Measurements from ENCODE around the gene MSX1. TPM values are rescaled to one million over a fixed set of nuclear protein-coding genes. Genes with fewer than 3 reads are reported as not detected.

The MSX1 gene
- total RNA-seq, 5 donors from 2014 or later (not counting 1 experiment from before 2014, with no cell fraction given) = not detected

- Mint-ChIP-seq H3K27ac (no peak overlapping the region), H3K9me3 (peaks cover 0 to 13% (median 3%) of the 10 kb centered on the region in 3 donors), H3K4me1 (peaks cover 0 to 3% (median 0%) of the 10 kb centered on the region in 3 donors), H3K27me3 (peaks cover 18 to 24% of the 10 kb centered on the region in 2 donors), H3K4me3 (no peak overlapping the region), H3K36me3 (no peaks in the 10 kb centered on the region)
- Histone ChIP-seq H3K4me1 (ENCODE audit: control insufficient read depth in 1 of 2, extremely low read depth in 1 of 2, insufficient read depth in 2 of 2, low read length in 2 of 2) (peaks cover 0 to 8% of the 10 kb centered on the region in 2 experiments), H3K27me3 (replicated peaks in 1 of 2; ENCODE audit: control insufficient read depth in 2 of 2, extremely low read depth in 1 of 2, insufficient read depth in 2 of 2, low read length in 1 of 2) (peaks cover 0 to 43% of the 10 kb centered on the region in 2 experiments), H3K4me3 (ENCODE audit: control insufficient read depth in 1 of 2, extremely low read depth in 1 of 2, low read length in 1 of 2) (no peak overlapping the region), H3K9me3 (no peaks in the 10 kb centered on the region), H3K36me3 (ENCODE audit: control insufficient read depth in 2 of 2, extremely low read depth in 1 of 2, insufficient read depth in 1 of 2, low read length in 1 of 2) (no peaks in the 10 kb centered on the region), H3K27ac (ENCODE audit: low read length) (no peak overlapping the region)
- ChIA-PET CTCF (interaction anchor here in 1 of 2 donors (0.5 kb wide), 1 partner anchor 11 kb away, joined by 4 read pairs; no protein-coding TSS in a partner anchor), POLR2A (no interaction called here)
- 71% methylated on average over 12 of the region's 16 CpGs for WGBS (ENCODE audit: insufficient coverage)
- no peak for DNase-seq
- no peak for ATAC-seq (replicated peaks in 1 of 4)
Observed at GRCh38 chr4:4838936-4839810, 20.3 kb upstream of the MSX1 start.

GRCh38 chr4:4840351-4840750 lies 19.1 kb upstream of the MSX1 start:
- Mint-ChIP-seq H3K27me3 (peaks cover 24 to 26% of the 10 kb centered on the region in 2 donors), H3K4me3 (no peak overlapping the region), H3K27ac (no peak overlapping the region), H3K4me1 (peaks cover 0 to 3% (median 0%) of the 10 kb centered on the region in 3 donors), H3K36me3 (no peaks in the 10 kb centered on the region), H3K9me3 (peaks cover 0 to 1% (median under 1%) of the 10 kb centered on the region in 3 donors)
- DNase-seq (no peak), ATAC-seq (replicated peaks in 1 of 4) (no peak)
- H3K27me3 ChIP-seq (replicated peaks in 1 of 2; ENCODE audit: control insufficient read depth in 2 of 2, extremely low read depth in 1 of 2, insufficient read depth in 2 of 2, low read length in 1 of 2) = peaks cover 0 to 50% of the 10 kb centered on the region in 2 experiments
- no peaks in the 10 kb centered on the region for H3K9me3 ChIP-seq
- ChIA-PET CTCF (no interaction called here), POLR2A (interaction anchor here in 1 of 2 donors (0.6 kb wide), 1 partner anchor 22 kb away, joined by 3 read pairs; no protein-coding TSS in a partner anchor)
- WGBS (ENCODE audit: insufficient coverage) = 44% methylated on average over 6 of the region's 9 CpGs
- peaks cover 0 to 8% of the 10 kb centered on the region in 2 experiments for H3K4me1 ChIP-seq (ENCODE audit: control insufficient read depth in 1 of 2, extremely low read depth in 1 of 2, insufficient read depth in 2 of 2, low read length in 2 of 2)
- H3K4me3 ChIP-seq (ENCODE audit: control insufficient read depth in 1 of 2, extremely low read depth in 1 of 2, low read length in 1 of 2) = no peak overlapping the region
- H3K27ac ChIP-seq (ENCODE audit: low read length) = no peak overlapping the region
- no peaks in the 10 kb centered on the region for H3K36me3 ChIP-seq (ENCODE audit: control insufficient read depth in 2 of 2, extremely low read depth in 1 of 2, insufficient read depth in 1 of 2, low read length in 1 of 2)

- Histone ChIP-seq H3K27me3 (replicated peaks in 1 of 2; ENCODE audit: control insufficient read depth in 2 of 2, extremely low read depth in 1 of 2, insufficient read depth in 2 of 2, low read length in 1 of 2) (peaks cover 0 to 54% of the 10 kb centered on the region in 2 experiments), H3K9me3 (no peaks in the 10 kb centered on the region), H3K4me3 (ENCODE audit: control insufficient read depth in 1 of 2, extremely low read depth in 1 of 2, low read length in 1 of 2) (no peak overlapping the region), H3K36me3 (ENCODE audit: control insufficient read depth in 2 of 2, extremely low read depth in 1 of 2, insufficient read depth in 1 of 2, low read length in 1 of 2) (no peaks in the 10 kb centered on the region), H3K4me1 (ENCODE audit: control insufficient read depth in 1 of 2, extremely low read depth in 1 of 2, insufficient read depth in 2 of 2, low read length in 2 of 2) (peaks cover 0 to 8% of the 10 kb centered on the region in 2 experiments), H3K27ac (ENCODE audit: low read length) (no peak overlapping the region)
- H3K9me3 Mint-ChIP-seq = no peaks in the 10 kb centered on the region
- 100% methylated on average over 3 of the region's 9 CpGs for WGBS (ENCODE audit: insufficient coverage)
- ATAC-seq (replicated peaks in 1 of 4) (no peak), DNase-seq (no peak)
- ChIA-PET CTCF (no interaction called here), POLR2A (no interaction called here)
- H3K4me3 Mint-ChIP-seq = no peak overlapping the region
- peaks cover 26 to 28% of the 10 kb centered on the region in 2 donors for H3K27me3 Mint-ChIP-seq
- H3K4me1 Mint-ChIP-seq = peaks cover 0 to 3% (median 0%) of the 10 kb centered on the region in 3 donors
- H3K27ac Mint-ChIP-seq = no peak overlapping the region
- H3K36me3 Mint-ChIP-seq = no peaks in the 10 kb centered on the region
Observed at GRCh38 chr4:4841156-4841555, 18.3 kb upstream of the MSX1 start.

GRCh38 chr4:4842476-4843441 lies 16.7 kb upstream of the MSX1 start:
- POLR2A ChIA-PET = no interaction called here
- Mint-ChIP-seq H3K4me3 (no peak overlapping the region), H3K4me1 (peaks cover 0 to 3% (median 0%) of the 10 kb centered on the region in 3 donors), H3K36me3 (no peaks in the 10 kb centered on the region), H3K27me3 (peaks cover 30 to 40% of the 10 kb centered on the region in 2 donors), H3K9me3 (no peaks in the 10 kb centered on the region), H3K27ac (no peak overlapping the region)
- CTCF ChIA-PET = no interaction called here
- Histone ChIP-seq H3K27me3 (replicated peaks in 1 of 2; ENCODE audit: control insufficient read depth in 2 of 2, extremely low read depth in 1 of 2, insufficient read depth in 2 of 2, low read length in 1 of 2) (peaks cover 0 to 62% of the 10 kb centered on the region in 2 experiments), H3K9me3 (no peaks in the 10 kb centered on the region), H3K27ac (ENCODE audit: low read length) (no peak overlapping the region), H3K4me1 (ENCODE audit: control insufficient read depth in 1 of 2, extremely low read depth in 1 of 2, insufficient read depth in 2 of 2, low read length in 2 of 2) (peaks cover 0 to 8% of the 10 kb centered on the region in 2 experiments), H3K36me3 (ENCODE audit: control insufficient read depth in 2 of 2, extremely low read depth in 1 of 2, insufficient read depth in 1 of 2, low read length in 1 of 2) (no peaks in the 10 kb centered on the region), H3K4me3 (ENCODE audit: control insufficient read depth in 1 of 2, extremely low read depth in 1 of 2, low read length in 1 of 2) (no peak overlapping the region)
- WGBS (ENCODE audit: insufficient coverage) = 75% methylated on average over 1 of the region's 15 CpGs
- ATAC-seq (replicated peaks in 1 of 4) (no peak), DNase-seq (no peak)

- no peaks in the 10 kb centered on the region for H3K9me3 ChIP-seq
- Mint-ChIP-seq H3K9me3 (no peaks in the 10 kb centered on the region), H3K36me3 (no peaks in the 10 kb centered on the region), H3K4me1 (peaks cover 0 to 3% (median 0%) of the 10 kb centered on the region in 3 donors), H3K4me3 (no peak overlapping the region), H3K27ac (no peak overlapping the region), H3K27me3 (peaks cover 38 to 49% of the 10 kb centered on the region in 2 donors)
- no peak overlapping the region for H3K27ac ChIP-seq (ENCODE audit: low read length)
- no peaks in the 10 kb centered on the region for H3K36me3 ChIP-seq (ENCODE audit: control insufficient read depth in 2 of 2, extremely low read depth in 1 of 2, insufficient read depth in 1 of 2, low read length in 1 of 2)
- ChIA-PET CTCF (no interaction called here), POLR2A (no interaction called here)
- peaks cover 0 to 8% of the 10 kb centered on the region in 2 experiments for H3K4me1 ChIP-seq (ENCODE audit: control insufficient read depth in 1 of 2, extremely low read depth in 1 of 2, insufficient read depth in 2 of 2, low read length in 2 of 2)
- peaks cover 0 to 63% of the 10 kb centered on the region in 2 experiments for H3K27me3 ChIP-seq (replicated peaks in 1 of 2; ENCODE audit: control insufficient read depth in 2 of 2, extremely low read depth in 1 of 2, insufficient read depth in 2 of 2, low read length in 1 of 2)
- WGBS (ENCODE audit: insufficient coverage) = 73% methylated on average over 10 of the region's 16 CpGs
- H3K4me3 ChIP-seq (ENCODE audit: control insufficient read depth in 1 of 2, extremely low read depth in 1 of 2, low read length in 1 of 2) = no peak overlapping the region
- DNase-seq = no peak
- ATAC-seq (replicated peaks in 1 of 4) = no peak
Observed at GRCh38 chr4:4843635-4844291, 15.7 kb upstream of the MSX1 start.

- Mint-ChIP-seq H3K36me3 (no peaks in the 10 kb centered on the region), H3K27ac (no peak overlapping the region), H3K4me1 (peaks cover 0 to 3% (median 0%) of the 10 kb centered on the region in 3 donors), H3K4me3 (no peak overlapping the region), H3K9me3 (no peaks in the 10 kb centered on the region), H3K27me3 (peaks cover 44 to 50% of the 10 kb centered on the region in 2 donors)
- Histone ChIP-seq H3K9me3 (no peaks in the 10 kb centered on the region), H3K27me3 (replicated peaks in 1 of 2; ENCODE audit: control insufficient read depth in 2 of 2, extremely low read depth in 1 of 2, insufficient read depth in 2 of 2, low read length in 1 of 2) (peaks cover 0 to 68% of the 10 kb centered on the region in 2 experiments), H3K36me3 (ENCODE audit: control insufficient read depth in 2 of 2, extremely low read depth in 1 of 2, insufficient read depth in 1 of 2, low read length in 1 of 2) (no peaks in the 10 kb centered on the region), H3K27ac (ENCODE audit: low read length) (no peak overlapping the region), H3K4me3 (ENCODE audit: control insufficient read depth in 1 of 2, extremely low read depth in 1 of 2, low read length in 1 of 2) (no peak overlapping the region), H3K4me1 (ENCODE audit: control insufficient read depth in 1 of 2, extremely low read depth in 1 of 2, insufficient read depth in 2 of 2, low read length in 2 of 2) (peaks cover 0 to 8% of the 10 kb centered on the region in 2 experiments)
- WGBS (ENCODE audit: insufficient coverage) = 89% methylated on average over 12 of the region's 13 CpGs
- DNase-seq = no peak
- POLR2A ChIA-PET = no interaction called here
- CTCF ChIA-PET = no interaction called here
- no peak for ATAC-seq (replicated peaks in 1 of 4)
Observed at GRCh38 chr4:4845027-4845426, 14.4 kb upstream of the MSX1 start.
